Measurements from ENCODE around the gene GALNT7. TPM values are rescaled to one million over a fixed set of nuclear protein-coding genes. Genes with fewer than 3 reads are reported as not detected.

GALNT7 gene
- polyA plus RNA-seq, 1 donor: 43.4 TPM

DNA sequence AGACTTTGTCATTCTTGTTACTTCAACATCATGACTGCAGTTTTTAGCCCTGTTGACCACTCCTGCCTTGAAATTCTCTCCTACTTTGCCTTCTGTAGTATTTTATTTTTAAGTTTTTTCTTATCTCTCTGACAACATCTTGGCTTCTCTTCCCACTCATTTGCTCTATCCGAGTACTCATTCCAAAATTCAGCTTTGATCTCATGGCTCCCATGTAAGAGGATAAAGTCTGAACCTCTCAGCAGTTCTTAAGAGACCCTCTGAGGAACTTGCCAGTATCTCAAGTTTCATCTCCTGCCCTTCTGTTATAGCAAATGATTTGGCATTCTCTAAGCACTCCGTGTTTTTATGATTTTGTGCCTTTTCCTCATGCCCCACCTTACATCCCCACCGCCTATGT is 67.7 kb downstream of the GALNT7 start:
- no peak for DNase-seq

DNA sequence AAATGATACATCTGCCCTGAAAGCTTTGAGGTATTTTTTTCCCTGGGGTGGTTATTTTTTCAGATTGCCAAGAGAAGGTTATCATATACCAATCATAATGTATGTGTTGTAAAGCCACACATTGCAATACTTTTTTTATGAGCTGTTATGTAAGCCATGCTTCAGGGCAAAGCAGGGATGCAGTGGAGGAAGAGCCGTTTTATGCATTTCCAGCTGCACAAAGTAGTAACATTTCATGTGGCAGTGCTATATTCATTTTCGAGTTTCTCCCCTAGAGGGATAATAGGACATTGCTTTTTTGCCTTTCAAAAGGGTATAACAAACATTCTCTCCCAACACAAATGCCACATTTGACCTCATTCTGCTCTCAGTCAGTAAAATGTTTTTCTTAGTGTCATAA is 68.5 kb downstream of the GALNT7 start:
- no peak for DNase-seq

DNA sequence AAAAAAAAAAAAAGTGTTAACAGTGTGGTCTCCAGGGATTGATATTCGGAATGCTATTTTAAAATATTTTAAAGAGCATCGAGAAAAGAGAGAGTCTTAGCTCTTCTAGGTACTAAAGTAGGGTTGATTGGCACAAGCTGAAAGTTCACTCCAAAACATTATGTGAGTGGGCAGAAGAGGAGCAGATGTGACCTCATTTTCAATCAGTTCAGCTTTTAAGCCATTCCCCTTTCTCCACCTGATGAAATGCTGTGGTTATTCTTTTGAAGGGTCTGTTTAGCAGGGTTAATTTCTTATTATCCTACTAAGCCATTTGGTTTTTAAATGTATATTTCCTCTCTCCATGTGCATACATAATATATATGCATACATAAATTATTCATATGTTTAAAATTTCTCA is 69.2 kb downstream of the GALNT7 start:
- no peak for DNase-seq

DNA sequence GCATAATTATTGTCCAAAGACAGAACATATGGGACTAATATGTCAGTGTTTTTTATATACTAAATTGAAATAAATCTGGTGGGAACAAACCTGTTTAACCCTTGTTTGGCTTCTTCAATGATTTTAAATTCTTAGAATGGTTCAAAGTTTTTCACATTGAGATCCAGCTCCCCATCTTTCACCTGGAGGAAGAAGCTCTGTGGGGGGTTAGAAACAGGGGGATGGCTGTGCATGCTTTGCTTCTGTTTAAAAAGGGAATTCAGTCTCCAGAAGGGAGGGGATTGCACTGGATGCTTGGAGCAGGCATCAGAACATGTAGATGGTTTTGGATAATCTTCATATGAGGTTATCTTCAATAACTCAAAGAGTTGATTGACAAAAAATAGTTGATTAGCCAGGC is 72.1 kb downstream of the GALNT7 start:
- DNase-seq: no peak

DNA sequence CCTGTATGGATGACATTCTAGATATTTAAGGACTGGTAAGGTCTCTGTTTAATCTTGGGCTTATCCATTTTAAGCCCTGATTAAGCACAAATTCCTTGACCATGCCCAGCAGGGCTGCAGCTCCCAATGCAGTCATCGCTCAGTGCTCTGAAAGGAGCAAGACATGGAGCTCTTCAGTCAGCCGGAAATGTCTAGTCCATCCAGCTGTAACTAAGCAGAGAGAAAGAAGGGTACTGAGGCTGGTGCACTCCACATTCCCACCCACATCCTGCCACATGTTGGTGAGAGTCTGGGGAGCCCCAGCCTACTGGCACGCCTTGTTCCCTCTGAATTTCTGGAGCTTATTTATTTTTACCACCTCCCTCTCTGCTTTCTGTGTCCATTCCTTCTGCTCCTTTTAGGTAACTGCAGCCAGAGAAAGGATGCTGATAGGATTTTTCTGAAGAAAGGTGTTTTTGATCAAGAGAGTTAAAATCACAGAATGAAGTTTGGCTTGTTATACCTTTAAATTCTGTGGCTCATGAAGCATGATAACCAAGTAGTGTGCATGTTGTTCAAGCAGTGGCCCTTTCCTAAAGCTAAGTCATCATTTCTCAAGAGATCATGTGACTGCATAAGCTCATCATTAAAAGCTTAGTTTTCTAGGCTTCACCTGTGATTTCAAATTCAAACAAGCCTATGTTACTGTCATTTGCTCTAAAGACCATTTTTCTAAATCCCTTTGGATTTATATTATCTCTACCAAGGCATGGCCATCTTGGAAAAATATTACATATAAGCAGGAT is 74.0 kb downstream of the GALNT7 start:
- DNase-seq: no peak

DNA sequence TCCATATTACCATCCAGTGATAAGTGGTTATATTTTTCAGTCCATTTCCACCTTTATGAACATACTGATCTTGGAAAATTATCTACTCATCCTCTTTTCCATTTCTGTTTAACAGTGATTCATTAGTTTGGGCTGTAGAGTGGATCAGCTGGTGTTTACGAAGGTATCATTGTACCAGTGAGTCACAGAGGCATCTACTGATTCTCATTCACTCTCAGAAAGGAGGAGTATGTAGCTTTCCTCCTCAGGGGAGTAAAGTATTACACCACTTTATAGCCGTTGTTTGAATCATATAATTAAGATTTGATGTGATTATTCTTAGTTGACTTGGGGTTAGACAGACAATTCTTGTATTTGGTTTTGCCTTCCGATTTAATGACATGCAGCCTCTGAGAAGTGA is 74.7 kb downstream of the GALNT7 start:
- no peak for DNase-seq

DNA sequence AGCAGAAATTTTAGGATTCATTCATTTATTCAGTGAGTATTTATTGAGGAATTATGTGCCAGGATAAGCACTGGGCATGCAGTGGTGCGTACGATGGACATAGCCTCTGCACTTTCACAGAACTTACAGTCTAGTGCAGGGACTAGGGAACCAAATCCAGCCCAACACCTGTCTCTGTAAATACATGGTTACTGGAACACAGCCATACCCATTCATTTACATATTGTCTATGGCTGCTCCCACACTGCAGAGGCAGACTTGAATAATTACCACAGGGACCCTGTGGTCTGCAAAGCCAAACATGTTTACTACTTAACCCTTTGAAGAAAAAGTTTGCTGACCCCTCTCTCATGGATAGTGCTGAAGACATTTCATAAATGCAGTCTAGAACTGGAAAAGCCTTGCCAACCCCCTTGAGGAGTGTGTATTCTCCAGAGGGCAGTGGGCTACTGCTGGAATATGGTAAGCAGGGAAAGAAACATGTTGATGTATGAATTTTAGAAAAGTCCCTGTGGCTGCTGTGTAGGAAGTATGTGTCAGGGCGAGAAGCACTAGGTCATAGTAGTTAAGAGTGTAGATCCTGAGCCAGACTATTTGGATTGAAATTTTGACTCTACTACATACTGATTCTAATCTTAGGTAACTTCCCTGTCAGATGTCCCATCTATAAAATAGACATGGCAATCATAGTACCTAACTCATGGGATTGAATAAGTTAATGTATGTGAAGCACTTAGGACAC is 75.5 kb downstream of the GALNT7 start:
- no peak for DNase-seq

DNA sequence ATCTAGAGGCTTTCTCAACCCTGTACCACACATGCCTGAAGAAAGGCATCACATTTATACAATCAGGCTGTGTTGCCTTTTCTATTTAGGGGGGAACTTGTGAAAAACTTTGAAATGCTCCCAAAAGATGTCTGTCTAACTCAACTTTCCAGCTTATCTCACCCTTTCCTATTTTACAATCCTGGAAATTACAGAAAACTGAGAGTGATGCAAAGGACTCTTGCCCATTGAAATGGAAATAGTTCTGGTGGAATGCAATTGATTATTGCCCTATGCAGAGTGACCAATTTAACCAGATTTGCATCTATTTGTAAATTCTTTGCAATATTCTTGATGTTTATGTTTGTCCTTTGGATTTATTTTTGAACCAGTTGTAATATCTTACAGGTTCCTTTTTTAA is 77.3 kb downstream of the GALNT7 start:
- DNase-seq: no peak

DNA sequence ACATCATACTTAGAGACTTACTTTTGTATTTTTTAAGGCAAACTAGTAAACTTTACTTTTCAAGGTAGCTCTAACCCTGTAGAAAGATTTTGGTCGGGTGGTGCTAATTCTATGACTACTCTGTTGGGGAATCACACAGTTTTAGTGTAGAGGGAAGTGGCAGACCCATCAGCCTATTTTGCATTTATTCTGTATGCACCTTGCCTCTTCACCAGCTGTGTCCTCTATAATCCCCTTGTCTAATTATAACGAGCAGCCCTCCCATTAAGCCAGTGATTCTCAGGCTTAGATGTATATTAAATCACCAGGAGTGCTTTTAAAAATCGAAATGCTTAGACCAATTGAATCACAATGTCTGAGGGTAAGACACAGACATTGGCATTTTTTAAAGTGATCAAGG is 78.1 kb downstream of the GALNT7 start:
- DNase-seq: no peak

DNA sequence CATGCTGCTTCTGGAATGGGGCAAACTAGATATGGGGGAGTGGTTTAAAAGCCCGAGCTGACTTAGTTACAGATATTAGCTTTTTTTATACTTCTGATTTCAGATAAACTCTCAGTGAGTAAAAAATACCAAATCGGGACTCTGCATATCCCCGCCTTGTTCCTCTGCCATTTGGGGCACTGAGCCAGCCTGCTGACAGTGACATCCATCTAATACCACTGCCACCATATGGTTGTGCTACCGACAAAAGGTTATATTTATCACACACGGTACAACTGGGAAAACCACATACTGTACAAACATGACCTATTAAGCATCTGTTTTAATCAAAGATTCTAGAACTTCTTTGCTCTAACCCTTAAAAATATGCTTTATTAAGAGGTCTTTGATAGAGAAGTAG is 78.7 kb downstream of the GALNT7 start:
- DNase-seq: no peak

DNA sequence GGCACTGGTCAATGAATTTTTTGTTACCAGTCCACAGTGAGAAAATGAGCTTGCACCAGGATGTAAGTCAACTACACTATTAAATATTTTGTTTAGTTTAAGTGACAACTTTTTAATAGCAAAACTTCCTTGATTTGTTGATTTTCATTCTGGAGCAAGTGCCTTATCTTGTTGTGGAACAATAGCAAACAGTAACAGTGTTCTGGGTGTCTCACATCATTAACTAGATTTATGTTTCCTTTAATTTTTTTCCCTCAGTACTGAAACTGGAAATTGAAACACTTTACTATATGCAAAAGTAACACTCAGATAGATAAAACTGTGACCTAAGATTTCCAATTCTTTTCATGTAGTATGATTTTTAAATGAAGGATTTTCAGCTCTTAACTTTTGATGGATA is 80.1 kb downstream of the GALNT7 start:
- DNase-seq: no peak

DNA sequence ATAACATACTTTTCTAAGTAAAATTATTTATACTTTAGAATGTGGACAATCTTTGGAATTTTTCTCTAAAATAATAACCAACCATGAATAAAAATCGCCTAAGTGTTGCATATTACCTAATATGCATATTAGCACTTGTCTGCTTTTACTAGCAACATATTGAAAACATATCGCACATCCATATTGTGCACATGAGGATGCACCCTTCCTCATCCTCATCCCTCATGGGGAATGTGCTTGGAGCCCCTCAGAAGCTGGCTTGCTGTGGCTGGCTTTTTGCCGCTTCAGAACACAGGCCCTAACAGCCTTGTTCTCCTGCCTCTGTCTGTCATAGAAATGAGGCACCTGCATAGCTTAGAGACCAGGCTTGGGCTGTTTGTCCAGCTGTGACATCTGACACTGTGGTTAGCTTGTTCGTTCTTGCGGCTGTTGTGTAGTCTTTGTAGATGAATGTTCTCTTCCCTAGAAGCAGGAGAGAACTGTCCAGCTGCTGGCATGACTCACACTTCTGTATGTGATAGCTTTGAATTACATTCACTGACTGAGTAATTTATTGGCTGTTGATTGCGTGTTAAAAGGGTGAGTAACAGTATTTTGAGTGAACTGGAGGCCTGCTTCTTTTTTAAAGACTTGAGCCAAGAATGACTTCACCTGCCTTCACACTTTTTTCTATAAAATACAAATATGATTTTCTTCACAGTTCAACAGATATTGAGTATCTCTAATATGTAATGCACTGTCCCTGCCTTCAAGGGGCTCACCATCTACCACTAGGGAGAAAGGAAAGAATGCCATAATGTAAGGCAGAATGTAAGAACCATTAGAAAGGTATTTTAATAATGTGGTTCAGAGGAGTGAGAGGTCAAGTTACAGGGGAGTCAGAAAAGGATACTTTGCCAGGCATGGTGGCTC is 83.7 kb downstream of the GALNT7 start:
- DNase-seq: peak; percentile 72

DNA sequence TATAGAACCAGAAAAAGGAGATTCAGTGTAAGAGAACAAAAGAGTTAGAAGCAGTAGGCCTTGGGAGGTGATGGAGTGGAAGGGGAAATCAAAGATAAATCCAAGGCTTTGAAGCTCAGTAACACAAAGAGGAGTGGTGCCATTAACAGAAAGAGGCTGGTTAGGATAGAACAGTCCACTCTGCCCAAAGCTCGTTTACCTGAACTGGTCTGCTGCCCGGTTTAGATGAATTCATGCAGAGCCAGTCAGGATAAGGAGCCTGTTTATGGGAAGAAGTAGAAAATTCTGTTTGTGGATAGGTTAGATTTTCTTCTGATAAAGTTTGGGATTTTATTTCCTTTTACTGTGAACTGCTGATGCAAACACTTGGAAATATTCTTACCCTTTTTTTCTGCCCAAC is 85.0 kb downstream of the GALNT7 start:
- no peak for DNase-seq

DNA sequence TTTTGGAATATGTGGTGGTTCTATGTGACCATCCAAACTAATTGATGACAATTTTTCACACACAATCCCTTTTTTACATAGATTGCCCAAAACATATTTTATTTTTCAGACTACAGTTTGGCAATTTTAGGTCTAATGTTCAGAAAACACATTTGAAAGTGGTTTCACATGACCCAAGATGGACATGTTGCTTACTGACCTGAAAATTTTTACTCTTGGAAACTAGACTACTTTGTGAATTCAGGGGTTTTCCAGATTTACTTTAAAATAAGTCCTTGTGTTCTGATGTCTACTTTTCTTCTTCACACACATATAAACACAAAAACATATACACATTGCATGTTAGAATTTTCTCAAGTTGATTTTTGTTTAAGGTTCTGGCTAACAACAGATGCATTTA is 86.0 kb downstream of the GALNT7 start:
- DNase-seq: no peak

DNA sequence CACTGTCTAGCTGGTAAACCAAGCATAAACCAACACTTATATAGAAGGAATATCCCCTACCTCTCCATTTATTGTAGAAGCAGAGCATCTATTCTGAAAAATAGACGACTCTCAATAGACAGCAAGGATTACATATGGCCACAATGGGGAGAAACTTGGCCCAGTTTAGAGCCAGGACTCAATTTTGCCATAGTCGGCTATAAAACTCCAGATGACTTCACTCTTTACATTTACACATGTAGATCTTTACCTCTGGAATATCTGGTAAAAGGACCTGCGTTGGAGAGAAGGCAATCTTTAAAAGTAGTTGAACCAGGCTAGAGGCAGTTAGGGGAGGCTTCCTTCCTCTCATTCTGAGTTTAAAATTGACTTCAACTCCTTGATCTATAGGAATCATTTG is 88.2 kb downstream of the GALNT7 start:
- DNase-seq: no peak

DNA sequence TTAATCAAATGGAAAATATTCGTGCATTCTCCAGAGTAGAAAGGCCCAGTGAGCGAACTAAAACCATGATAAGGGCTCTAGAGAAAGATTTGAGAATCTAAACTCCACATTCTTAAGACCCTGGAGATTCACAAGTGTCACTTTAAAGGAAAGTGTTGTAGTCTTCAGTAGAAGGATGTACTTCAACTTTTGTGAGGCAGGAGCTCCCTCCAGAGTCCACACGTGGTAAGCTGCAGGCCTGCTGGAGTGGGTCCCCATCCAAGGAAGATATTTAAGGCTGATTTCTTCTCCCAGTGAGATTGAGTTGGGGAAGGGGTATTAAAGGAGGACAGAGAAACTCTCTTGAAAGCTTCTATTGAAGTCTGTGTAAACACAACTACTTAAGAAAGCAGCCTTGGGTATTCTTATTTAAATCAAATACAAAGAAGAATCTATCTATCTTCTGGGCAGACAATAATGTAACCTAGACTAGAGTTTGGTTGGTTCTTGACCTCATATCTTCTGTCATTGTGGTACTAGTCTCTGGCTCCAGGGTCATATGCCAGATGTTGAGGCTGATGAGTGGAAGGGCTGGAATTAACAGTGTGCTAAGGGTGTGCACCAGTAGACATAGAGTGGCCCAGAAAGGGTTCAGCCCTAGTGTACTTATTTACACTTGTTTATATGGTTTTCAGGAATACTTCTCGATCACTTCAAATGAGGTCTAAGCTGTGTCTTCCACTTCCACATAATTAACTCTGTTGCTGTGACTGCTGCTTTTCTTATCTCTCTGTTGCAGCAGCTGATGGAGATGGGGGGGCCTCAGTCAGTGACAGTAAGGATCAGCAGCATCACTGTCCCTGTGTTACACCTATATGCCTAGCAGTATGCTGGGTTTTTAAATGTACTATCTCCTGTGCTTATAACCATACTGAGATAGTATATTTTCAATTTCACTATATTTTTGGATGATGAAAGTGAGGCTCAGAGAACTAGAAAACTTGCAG is 89.4 kb downstream of the GALNT7 start:
- DNase-seq: peak; percentile 58

DNA sequence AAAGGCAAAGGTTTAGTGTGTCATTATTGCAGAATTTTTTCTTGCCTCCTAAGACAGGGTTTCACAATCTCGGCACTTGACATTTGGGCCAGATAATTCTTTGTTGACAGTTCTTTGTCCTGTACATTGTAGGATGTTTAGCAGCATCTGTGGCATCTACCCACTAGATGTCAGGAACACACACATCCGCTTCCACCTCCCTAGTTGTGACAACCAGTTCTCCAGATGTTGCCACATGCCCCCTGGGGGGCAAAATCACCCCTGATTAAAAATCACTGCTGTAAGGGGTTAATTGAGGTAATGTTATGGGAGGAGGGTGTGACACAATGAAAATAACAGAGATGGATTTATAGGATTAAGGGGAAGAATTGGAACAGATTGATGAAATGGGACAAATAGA is 90.3 kb downstream of the GALNT7 start:
- no peak for DNase-seq

DNA sequence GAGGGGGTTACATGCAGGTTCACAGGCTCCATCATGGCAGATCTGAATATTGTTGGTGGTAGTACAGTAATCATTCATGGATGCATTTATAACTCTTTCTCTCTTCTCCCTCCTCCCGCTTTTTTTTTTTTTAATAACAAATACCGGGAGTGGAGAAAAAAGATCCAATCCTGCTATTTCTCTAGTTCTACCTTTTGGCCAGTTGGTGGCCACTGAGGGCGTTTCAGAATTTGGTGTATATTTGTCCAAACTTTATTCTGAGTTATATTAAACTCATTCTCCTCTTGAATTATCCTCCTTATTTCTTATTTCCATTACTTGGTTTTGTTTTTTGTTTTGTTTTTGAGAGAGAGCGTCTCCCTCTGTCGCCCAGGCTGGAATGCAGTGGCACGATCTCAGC is 90.7 kb downstream of the GALNT7 start:
- DNase-seq: no peak

DNA sequence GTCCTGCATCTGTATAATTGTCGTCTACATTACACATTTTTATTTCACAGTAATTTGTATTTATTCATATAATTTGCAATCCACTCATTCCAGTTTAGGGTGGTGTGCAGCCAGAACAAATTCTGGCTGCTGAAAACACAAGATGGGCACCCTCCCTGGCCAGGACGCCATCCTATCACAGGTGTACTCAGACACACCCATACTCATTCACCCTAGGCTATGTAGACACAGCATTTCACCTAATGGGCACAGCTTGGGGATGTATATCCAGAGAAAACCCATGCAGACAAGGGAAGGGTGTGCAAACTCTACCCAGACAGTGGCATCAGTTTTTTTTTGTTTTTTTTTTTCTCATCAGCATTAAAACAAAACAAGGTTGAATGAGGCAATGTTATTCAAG is 92.4 kb downstream of the GALNT7 start:
- DNase-seq: no peak

DNA sequence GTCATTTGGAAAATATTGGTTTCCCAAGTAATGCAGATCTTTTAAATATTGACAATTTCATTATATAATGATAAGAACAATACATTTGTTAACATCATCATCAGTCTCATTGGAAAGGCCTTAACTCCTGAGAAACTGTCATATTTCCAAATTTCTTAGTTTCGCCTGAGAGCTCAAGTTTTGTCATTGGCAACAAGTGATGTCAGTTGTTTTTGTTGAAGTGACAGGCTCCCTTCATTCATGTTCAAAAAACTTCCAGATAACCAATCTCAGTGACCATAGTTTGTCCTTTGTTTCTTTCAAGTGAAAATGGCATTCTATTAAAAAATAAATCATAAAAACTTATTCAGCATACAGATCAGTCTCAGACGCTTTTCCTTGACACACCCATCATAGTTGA is 93.8 kb downstream of the GALNT7 start:
- DNase-seq: no peak

DNA sequence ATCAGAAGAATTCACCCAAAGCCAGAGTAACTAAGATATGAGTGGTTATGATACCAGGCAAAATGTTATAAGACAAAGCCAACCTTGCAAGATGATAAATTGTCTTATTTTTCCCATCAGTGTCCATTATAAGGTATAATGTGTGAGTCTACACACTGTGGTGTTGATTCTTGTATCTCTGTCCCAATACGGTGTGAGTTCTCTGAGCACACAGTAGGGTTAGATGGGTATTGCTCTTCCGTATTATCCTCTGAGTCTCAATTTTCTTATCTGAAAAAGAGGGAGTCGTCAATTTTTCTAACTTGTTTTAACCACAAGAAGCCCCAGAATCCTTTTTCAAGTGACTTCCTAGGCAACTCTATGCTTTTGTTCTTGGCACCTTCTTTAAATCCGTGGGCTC is 95.6 kb downstream of the GALNT7 start:
- no peak for DNase-seq
